Pons (tissue), 1 donor: ENCODE results near the gene PPP1R14C.

Experiments
- DNase-seq: peaks from one replicate; pipeline ENCODE4 v3.0.0-alpha.2; 2016; ENCODE audit warnings: low spot score

PPP1R14C gene

GRCh38 chr6:150249261-150249660 is 106.4 kb downstream of the PPP1R14C start:
- no peak for DNase-seq

GRCh38 chr6:150250826-150251225 is 108.0 kb downstream of the PPP1R14C start:
- DNase-seq: no peak

DNA sequence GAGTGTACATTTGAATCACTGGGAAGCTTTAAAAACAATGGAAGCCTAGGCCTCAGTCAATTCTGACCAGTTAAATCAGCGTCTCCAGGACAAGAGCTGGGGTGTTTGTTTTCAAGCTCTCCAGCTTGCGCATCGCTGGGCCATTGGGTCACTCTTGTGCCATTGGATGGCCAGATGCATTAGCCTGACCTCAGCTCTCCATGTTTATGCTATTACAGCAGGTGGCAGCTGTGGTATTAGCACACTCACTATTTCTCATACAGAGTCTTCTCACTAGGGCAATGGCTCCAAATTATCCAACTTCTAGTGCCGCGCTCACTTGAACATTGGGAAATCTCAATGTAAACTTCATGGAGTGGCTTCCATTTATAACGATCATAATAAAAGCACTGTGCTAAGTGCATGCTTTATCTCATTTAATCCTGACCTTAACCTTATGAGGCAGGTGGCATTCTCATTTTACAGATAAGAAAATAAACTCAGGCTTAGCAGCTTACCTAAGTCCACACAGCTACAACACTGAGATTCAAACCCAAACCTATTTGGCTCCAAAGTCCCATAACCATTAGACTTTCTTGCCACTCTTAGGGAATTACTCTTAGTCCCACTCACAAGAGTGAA is 108.8 kb downstream of the PPP1R14C start:
- no peak for DNase-seq

GRCh38 chr6:150252714-150253444 is 110.0 kb downstream of the PPP1R14C start:
- DNase-seq: no peak

DNA sequence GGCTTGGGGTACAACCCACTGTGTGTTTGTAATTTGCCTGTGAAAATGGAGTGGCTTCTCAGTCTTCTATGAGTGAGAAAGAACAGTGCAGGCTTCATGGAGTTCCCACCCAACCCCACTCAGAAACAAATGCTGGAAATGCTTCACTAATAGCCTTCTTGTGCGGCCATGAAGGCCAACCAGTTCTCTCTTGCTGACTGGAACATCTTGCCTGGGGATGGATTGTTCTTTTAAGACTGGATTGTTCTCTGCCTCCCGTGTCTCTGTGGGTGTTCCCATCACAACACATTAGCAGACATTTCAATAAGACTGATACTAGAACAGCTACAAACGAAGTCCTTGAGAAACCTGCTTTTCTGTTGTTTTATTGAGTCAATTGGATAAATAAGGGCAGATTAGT is 110.6 kb downstream of the PPP1R14C start:
- DNase-seq: no peak

DNA sequence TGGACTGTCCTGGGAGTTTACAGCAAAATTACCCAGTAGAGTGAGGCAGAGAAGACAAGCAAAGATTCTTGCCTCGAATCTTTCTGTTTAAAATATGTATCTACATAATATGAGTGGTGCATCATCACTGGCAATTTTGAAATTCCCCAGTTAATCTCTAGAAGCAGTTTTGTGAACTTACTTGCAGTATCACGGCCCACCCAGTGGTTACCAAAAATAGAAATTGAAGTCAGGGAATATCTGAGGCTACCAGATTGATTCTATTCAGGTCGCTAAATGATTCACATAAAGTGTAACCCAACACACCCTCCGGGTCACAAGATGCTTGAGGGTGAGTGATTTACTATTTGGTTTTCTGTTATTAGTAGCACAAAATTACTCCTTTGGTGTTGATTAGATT is 111.9 kb downstream of the PPP1R14C start:
- DNase-seq: no peak

DNA sequence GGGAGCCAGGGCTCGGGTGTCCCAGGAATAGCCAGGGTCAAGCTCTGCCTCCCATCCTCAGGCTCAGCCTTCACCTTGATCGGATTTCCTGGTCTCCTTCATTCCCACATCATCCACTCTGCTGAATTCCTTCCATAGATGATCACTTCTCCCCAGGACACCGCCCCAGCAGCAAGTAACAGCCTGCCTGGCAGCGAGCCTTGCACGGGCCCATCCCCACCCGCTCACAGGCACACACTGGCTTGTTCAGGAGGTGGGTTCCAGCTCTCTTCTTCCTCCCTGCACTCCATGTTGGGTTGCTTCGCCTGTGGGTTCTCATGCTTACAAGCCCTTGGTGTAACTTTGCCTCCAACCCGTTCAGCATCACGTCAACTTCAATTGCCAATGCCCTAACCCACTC is 113.0 kb downstream of the PPP1R14C start:
- DNase-seq: no peak

GRCh38 chr6:150256618-150257272 is 113.9 kb downstream of the PPP1R14C start:
- DNase-seq: no peak

GRCh38 chr6:150258381-150258780 is 115.5 kb downstream of the PPP1R14C start:
- DNase-seq: no peak

DNA sequence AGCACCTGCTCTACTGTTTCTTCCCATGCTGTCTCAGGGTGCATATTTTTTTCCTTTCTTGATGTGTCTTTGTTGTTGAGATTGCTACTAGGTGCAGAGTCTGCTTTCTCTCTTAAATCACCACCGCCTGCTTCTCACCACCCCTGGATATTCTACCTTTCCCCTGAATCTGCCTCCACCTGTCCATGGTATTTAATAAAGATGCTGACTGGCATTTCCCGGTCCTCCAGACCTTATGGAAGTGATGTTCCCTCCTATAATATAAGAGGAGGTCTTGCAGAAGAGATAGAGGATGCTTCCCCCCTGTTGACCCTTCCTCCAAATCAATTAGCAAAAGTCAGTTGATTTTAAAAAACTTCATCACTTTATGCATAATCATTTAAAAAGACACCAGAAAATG is 118.1 kb downstream of the PPP1R14C start:
- no peak for DNase-seq

DNA sequence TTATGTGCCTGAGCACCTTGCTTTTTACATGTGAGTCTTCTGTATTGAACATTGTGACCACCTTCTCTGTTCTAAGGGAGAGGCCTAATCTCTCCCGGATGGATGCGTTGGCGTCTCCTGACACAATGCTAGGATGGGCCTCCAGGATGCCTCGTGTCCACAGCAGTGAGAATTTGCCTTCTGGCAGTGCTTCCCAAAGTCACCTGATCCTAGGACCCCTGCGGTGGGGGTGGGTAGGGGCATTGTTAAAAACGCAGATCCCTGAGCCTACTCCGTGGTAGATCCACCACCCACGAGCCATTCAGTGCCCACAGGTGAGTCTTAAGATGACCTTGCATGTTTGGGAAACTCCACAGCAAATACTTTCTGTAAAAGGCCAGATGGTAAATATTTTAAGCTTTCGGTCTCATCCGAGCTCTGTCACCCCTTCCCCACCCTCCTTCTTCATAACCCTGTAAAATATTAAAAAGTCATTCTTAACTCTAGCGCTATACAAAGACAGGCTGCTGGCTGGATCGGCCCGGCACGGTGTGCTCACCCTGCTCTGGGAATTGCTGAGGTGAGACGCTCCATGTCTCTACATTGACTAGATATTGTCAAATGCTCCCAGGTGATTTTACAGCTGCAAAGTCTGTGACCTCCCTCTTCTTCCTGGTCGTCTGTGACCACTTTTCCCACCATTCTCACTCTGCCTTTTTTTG is 119.3 kb downstream of the PPP1R14C start:
- no peak for DNase-seq

- no peak for DNase-seq
These were observed 121.0 kb downstream of the PPP1R14C start for GRCh38 chr6:150263765-150264404.

- DNase-seq: no peak
These were observed 123.5 kb downstream of the PPP1R14C start for GRCh38 chr6:150266309-150266708.

DNA sequence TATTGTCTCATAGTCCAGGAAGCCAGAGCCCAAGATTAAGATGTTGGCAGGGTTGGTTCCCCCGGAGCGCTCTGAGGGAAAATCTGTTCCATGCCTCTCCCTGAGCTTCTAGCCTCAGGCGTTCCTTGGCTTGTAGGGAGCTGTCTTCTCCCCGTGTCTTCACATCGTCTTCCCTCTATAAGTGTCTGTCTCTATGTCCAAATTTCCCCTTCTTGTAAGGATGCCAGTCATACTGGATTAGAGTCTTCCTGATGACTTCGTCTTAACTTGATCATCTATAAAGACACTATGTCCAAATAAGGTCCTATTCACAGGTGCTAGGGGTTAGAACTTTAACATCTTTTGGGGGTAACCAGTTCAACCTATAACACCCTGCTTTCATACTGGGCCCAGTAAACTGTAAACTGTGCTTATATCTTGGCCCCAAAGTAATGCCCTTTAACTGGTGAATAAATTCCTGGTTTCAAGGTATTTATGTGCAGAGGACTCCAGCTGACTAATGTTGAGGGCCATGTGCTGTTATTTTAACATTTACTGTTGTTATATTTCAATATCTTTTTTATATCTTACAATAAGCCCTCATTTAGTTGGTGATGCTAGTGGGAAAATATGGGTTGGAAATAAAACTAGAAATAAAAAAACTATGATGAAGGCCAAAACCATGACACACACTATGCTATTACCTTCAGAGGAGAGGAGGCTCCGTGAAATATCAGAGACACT is 124.3 kb downstream of the PPP1R14C start:
- DNase-seq: no peak

GRCh38 chr6:150267686-150268561 is 125.1 kb downstream of the PPP1R14C start:
- peak; percentile 16 for DNase-seq

DNA sequence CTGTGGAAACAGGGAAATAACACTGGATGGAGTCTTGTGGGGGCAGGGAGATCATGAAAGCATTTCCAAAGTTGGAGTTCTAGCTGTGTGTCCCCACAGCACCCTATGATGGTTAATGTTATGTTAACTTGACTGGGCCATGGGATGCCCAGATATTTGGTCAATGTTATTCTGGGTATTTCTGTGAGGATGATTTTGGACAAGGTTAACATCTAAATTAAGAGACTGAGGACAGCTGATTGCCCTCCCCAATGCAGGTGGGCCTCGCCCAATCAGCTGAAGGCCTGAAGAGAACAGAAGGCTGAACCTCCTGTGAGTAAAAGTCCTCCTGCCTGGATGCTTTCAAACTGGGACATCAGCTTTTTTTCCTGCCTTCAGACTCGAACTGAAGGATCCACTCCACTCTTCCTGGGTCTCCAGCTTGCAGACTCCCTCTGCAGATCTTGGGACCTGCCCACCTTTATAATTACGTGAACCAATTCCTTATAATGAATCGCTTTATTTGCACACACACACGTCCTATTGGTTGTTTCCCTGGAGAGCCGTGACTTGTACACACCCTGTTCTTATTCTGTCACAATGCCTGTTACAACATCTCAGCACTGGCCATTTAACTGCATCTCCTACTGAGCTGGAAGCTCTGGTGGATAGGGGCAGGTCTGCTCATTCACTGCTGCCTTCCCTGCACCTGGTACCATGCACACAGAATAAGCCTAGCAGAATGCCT is 126.4 kb downstream of the PPP1R14C start:
- no peak for DNase-seq

DNA sequence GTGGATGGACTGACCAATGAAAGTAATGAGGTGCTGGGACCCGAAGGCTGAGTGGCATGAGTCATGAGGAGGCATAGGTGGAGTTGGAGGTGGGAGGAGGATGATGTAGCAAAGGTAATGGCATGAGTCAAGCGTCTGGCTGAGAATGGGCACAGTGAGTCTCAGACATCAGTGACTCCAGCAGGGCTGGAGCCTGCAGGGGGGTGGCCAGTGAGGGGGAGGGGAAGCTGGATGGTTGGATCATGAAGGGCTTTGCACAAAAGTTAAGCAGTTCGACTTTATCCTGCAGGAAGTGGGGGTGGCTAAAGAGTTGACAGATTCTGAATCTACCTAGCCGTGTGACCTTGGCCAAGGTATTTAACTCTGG is 127.0 kb downstream of the PPP1R14C start:
- no peak for DNase-seq

DNA sequence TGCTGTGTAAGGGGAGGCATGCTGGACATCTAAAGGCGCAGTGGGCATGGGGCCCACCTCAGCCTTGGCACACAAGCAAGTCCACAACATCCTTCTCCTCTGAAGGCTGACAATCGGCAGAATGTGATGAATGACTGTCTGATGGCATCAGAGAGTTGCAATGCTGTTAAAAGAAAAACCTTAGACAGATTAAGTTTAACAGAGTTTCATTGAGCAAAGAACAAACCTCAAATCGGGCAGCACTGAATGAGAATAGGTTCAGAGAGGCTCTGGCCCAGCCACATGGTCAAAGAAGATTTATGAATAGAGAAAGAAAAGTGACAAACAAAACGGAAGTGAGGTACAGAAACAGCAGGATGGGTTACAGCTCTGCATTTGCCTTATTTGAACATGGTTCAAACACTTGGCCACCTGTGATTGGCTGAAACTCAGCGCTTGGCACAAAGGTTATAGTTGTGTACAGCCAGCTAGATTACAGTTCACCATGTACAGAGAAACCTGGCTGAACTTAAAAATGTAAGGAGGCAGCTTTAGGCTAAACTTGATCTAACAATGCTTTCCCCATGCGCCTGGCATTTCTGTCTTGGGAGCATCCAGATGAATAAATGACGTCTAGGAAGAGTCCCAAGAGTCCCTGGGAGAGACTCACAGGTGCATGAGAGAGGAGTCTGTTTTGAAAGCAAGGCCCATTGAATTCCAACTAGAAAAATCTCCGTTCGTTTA is 127.6 kb downstream of the PPP1R14C start:
- DNase-seq: no peak

GRCh38 chr6:150271172-150271500 is 128.3 kb downstream of the PPP1R14C start:
- no peak for DNase-seq
